IMR-90 (cell line): ENCODE measurements around the gene CASZ1. TPM values are rescaled to one million over a fixed set of nuclear protein-coding genes. Genes with fewer than 3 reads are reported as not detected.

Experiments used
- ATAC-seq: fragments of 200-7000 bp; cut with Tn5 transposase; 2 replicates; pipeline ENCODE4 v1.9.1; 2020; ENCODE audit warnings: low read depth, mild to moderate bottlenecking, moderate library complexity
- BruUV-seq: library from RNA; stranded (reverse); fragments of 400-500 nt; replicated peaks from 2 replicates; lab custom pipeline; 2021; lab: Mats Ljungman, UMichigan
- CTCF ChIA-PET: fragments of 300-600 bp; formaldehyde crosslinking; extraction: SDS; loops from one replicate; lab custom pipeline; 2021; ENCODE audit warnings: antibody characterized with exemption; lab: Yijun Ruan, JAX
- POLR2A ChIA-PET: fragments of 300-600 bp; sonication (Branson Sonifier 250); formaldehyde crosslinking; loops from one replicate; lab custom pipeline; 2022; ENCODE audit warnings: antibody characterized with exemption; ENCODE audit not compliant: unreplicated experiment; lab: Charles Lee
- DNase-seq: peaks from one replicate; pipeline ENCODE4 v3.0.0; 2013
- H2AFZ ChIP-seq: replicated peaks from 2 replicates; pipeline ENCODE3; 2013; ENCODE audit warnings: low read length, mild to moderate bottlenecking; ENCODE audit not compliant: poor library complexity
- H2AK5ac ChIP-seq: 2 replicates; pipeline ENCODE4 v1.6.1; 2013; ENCODE audit warnings: low read depth, low read length, inconsistent platforms
- H2AK9ac ChIP-seq: replicated peaks from 2 replicates; pipeline ENCODE3; 2013; ENCODE audit warnings: mild to moderate bottlenecking, low read depth, low read length, moderate library complexity; ENCODE audit not compliant: poor library complexity
- H2BK120ac ChIP-seq: 2 replicates; pipeline ENCODE4 v1.6.1; 2013; ENCODE audit warnings: low read depth, low read length, inconsistent platforms
- H2BK15ac ChIP-seq: 3 replicates; pipeline ENCODE4 v1.6.1; 2013; ENCODE audit warnings: low read depth, low read length, inconsistent platforms
- H2BK20ac ChIP-seq: 2 replicates; pipeline ENCODE4 v1.6.1; 2013; ENCODE audit warnings: low read depth, mild to moderate bottlenecking, inconsistent platforms, low read length, moderate library complexity
- H2BK5ac ChIP-seq: 2 replicates; pipeline ENCODE4 v1.6.1; 2013; ENCODE audit warnings: mild to moderate bottlenecking, low read depth, low read length, inconsistent platforms; ENCODE audit not compliant: poor library complexity, severe bottlenecking
- H3K14ac ChIP-seq: replicated peaks from 2 replicates; pipeline ENCODE4 v1.6.1; 2013; ENCODE audit warnings: low read depth, low read length, inconsistent platforms
- H3K18ac ChIP-seq: 2 replicates; pipeline ENCODE4 v1.6.1; 2013; ENCODE audit warnings: low read depth, low read length, control low read depth
- H3K23ac ChIP-seq: 2 replicates; pipeline ENCODE4 v1.6.1; 2013; ENCODE audit warnings: low read depth, low read length, inconsistent platforms
- H3K27ac ChIP-seq: 2 replicates; pipeline ENCODE4 v1.5.1; 2013; ENCODE audit warnings: mild to moderate bottlenecking, control low read depth, low read length; ENCODE audit not compliant: insufficient read depth
- H3K27me3 ChIP-seq: 2 replicates; pipeline ENCODE4 v1.6.1; 2013; ENCODE audit warnings: low read length; ENCODE audit not compliant: control insufficient read depth, insufficient read depth
- H3K36me3 ChIP-seq: 2 replicates; pipeline ENCODE4 v1.6.1; 2013; ENCODE audit warnings: low read length, mixed read lengths; ENCODE audit not compliant: control insufficient read depth, insufficient read depth
- H3K4ac ChIP-seq: 2 replicates; pipeline ENCODE4 v1.6.1; 2013; ENCODE audit warnings: low read depth, low read length, inconsistent platforms
- H3K4me1 ChIP-seq: 2 replicates; pipeline ENCODE4 v1.6.1; 2013; ENCODE audit warnings: low read length, mixed read lengths; ENCODE audit not compliant: control insufficient read depth, insufficient read depth
- H3K4me2 ChIP-seq: 2 replicates; pipeline ENCODE4 v1.6.1; 2013; ENCODE audit warnings: low read depth, mild to moderate bottlenecking, control low read depth, low read length, moderate library complexity
- H3K4me3 ChIP-seq: 2 replicates; pipeline ENCODE4 v1.5.1; 2013; ENCODE audit warnings: low read depth, mild to moderate bottlenecking, control low read depth, low read length, moderate library complexity; ENCODE audit not compliant: insufficient read depth
- H3K56ac ChIP-seq: 2 replicates; pipeline ENCODE4 v1.6.1; 2013; ENCODE audit warnings: low read length, inconsistent platforms; ENCODE audit not compliant: insufficient read depth; ENCODE audit errors: extremely low read depth
- H3K79me1 ChIP-seq, 2 experiments: 2 replicates each; pipeline ENCODE4 v1.6.1; 2013; ENCODE audit warnings: low read length in 2 of 2, inconsistent platforms in 1 of 2, low read depth in 1 of 2
- H3K9ac ChIP-seq: 2 replicates; pipeline ENCODE4 v1.6.1; 2013; ENCODE audit warnings: low read depth, low read length, control low read depth
- H3K9me1 ChIP-seq: 2 replicates; pipeline ENCODE4 v1.6.1; 2013; ENCODE audit warnings: low read length, inconsistent platforms; ENCODE audit not compliant: insufficient read depth
- H3K9me3 ChIP-seq: 2 replicates; pipeline ENCODE4 v1.6.1; 2013; ENCODE audit warnings: low read length; ENCODE audit not compliant: control insufficient read depth, insufficient read depth
- H4K20me1 ChIP-seq: 2 replicates; pipeline ENCODE4 v1.6.1; 2013; ENCODE audit warnings: low read length, inconsistent platforms; ENCODE audit not compliant: insufficient read depth
- H4K5ac ChIP-seq: 2 replicates; pipeline ENCODE4 v1.6.1; 2013; ENCODE audit warnings: mild to moderate bottlenecking, low read depth, low read length, control low read depth
- H4K8ac ChIP-seq, 2 experiments: 2 replicates each; pipeline ENCODE4 v1.6.1; 2013; ENCODE audit warnings: low read depth in 2 of 2, low read length in 2 of 2, control low read depth in 1 of 2, inconsistent platforms in 1 of 2
- H4K91ac ChIP-seq: 2 replicates; pipeline ENCODE4 v1.6.1; 2013; ENCODE audit warnings: low read depth, low read length, inconsistent platforms; ENCODE audit not compliant: insufficient read depth
- WGBS, 2 experiments: methylation state at CpG; one replicate each; pipeline versions ENCODE4 v1.1.5 to v1.1.7; 2013; ENCODE audit warnings: missing lambda C conversion rate in 2 of 2; ENCODE audit not compliant: insufficient read length in 1 of 2; ENCODE audit errors: extremely low coverage in 2 of 2; 5-methylcytosine and 5-hydroxymethylcytosine counted together
- dilution Hi-C: fragments of 300-500 bp; cut with HindIII; formaldehyde crosslinking; loops from one replicate; pipeline ENCODE4 v1.14.3; 2018; ENCODE audit warnings: low sequenced_read_pairs; ENCODE audit not compliant: unreplicated experiment
- in situ Hi-C: fragments of 300-500 bp; cut with MboI; formaldehyde crosslinking; loops from 3 replicates; pipeline ENCODE4 v1.14.3; 2019; ENCODE audit warnings: low sequenced_read_pairs, inconsistent platforms, mixed read lengths
- intact Hi-C: fragments of 100-400 bp; cut with micrococcal nuclease; formaldehyde crosslinking; loops from 2 replicates; pipeline ENCODE4 v1.10.0; 2022
- polyA plus RNA-seq, 3 experiments: library from polyadenylated mRNA; depleted of rRNA; stranded (reverse); fragments of >200 nt; gene quantifications; 2 replicates each; pipeline ENCODE4 v1.2.3, GENCODE V29; 2012; ENCODE audit warnings: low replicate concordance in 1 of 3
- total RNA-seq: library from RNA; depleted of rRNA; stranded (reverse); fragments of >200 nt; gene quantifications from 2 replicates; pipeline ENCODE4 v1.2.3, GENCODE V29; 2012
- TF ChIP-seq, protein P1 (sequence below): fragments of 150-350 bp; IDR thresholded peaks from 2 replicates; pipeline ENCODE4 v1.6.1; 2017; ENCODE audit warnings: mild to moderate bottlenecking, antibody characterized with exemption, low read length, low read depth

Gene CASZ1
- total and polyA plus RNA-seq, 2 of the 4 experiments (the other 2 are of a cell fraction), result 0.18 to 0.24 TPM

DNA sequence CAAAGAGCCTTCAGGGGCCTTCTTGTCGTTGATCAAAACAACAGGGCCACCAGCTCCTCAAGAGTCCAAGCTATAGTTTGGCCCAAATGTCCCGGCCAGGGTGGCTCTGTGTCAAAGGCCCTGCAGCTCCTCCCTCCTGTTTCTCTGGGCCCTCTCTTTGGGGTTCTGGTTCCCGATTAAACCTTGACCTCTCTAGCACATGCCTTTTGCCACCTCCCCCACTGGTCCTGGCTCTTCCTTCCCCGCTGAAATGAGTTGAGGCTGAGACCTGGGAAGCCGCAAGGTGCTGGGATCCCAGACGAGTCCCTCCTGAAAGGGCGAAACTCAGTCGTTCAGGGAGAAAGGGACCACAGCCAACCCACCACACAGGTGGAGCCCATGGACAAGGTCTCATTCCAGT lies 56.9 kb downstream of the CASZ1 start:
- H3K23ac ChIP-seq, result no peak overlapping the region

More for the DNA sequence above, 56.9 kb downstream of the CASZ1 start:
- in situ Hi-C loops, result no loop called here
- no peak overlapping the region for H3K56ac ChIP-seq
- H3K27ac ChIP-seq, result no peak overlapping the region
- H3K18ac ChIP-seq, result no peak overlapping the region
- no peaks in the 10 kb centered on the region for H3K9me1 ChIP-seq
- H3K4me2 ChIP-seq, result no peak overlapping the region
- H2BK120ac ChIP-seq, result no peak overlapping the region
- TF ChIP-seq, protein P1, sequence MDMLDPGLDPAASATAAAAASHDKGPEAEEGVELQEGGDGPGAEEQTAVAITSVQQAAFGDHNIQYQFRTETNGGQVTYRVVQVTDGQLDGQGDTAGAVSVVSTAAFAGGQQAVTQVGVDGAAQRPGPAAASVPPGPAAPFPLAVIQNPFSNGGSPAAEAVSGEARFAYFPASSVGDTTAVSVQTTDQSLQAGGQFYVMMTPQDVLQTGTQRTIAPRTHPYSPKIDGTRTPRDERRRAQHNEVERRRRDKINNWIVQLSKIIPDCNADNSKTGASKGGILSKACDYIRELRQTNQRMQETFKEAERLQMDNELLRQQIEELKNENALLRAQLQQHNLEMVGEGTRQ, result no peak
- no peaks in the 10 kb centered on the region for H3K4me1 ChIP-seq
- no peak overlapping the region for H3K14ac ChIP-seq
- no peak overlapping the region for H2BK15ac ChIP-seq
- no peak for DNase-seq
- no peak overlapping the region for H2AK5ac ChIP-seq
- H3K36me3 ChIP-seq, result no peaks in the 10 kb centered on the region
- H2AK9ac ChIP-seq, result no peak overlapping the region
- H3K4ac ChIP-seq, result no peak overlapping the region
- no peaks in the 10 kb centered on the region for H3K9me3 ChIP-seq
- no peak for ATAC-seq
- H4K8ac ChIP-seq, result no peak overlapping the region
- H3K79me1 ChIP-seq, result no peaks in the 10 kb centered on the region
- H3K9ac ChIP-seq, result no peak overlapping the region
- peaks cover 52% of the 10 kb centered on the region for H3K27me3 ChIP-seq
- POLR2A ChIA-PET, result no interaction called here
- no peak overlapping the region for H2BK5ac ChIP-seq
- H4K20me1 ChIP-seq, result no peaks in the 10 kb centered on the region
- CTCF ChIA-PET, result no interaction called here
- intact Hi-C loops, result no loop called here
- H4K5ac ChIP-seq, result no peak overlapping the region
- no TSS peak for BruUV-seq
- no peak overlapping the region for H4K91ac ChIP-seq
- WGBS, 2 experiments, result 100% methylated on average over 1 of the region's 8 CpGs; no CpG with 5 or more reads in 1 of the 2 experiments
- dilution Hi-C loops, result no loop called here
- H2BK20ac ChIP-seq, result no peak overlapping the region
- H2AFZ ChIP-seq, result no peak overlapping the region
- no peak overlapping the region for H3K4me3 ChIP-seq
